Right lobe of liver (tissue), 6 donors: ENCODE measurements around the gene WDFY1. TPM values are rescaled to one million over a fixed set of nuclear protein-coding genes. Genes with fewer than 3 reads are reported as not detected.

Source experiments
- ATAC-seq, 4 donors: fragments of 200-7000 bp; cut with Tn5 transposase; one replicate each; pipeline ENCODE4 v1.9.1; 2020; ENCODE audit warnings: mild to moderate bottlenecking in 4 of 4, moderate library complexity in 4 of 4
- DNase-seq, 3 donors: peaks; one replicate each; pipeline ENCODE4 v3.0.0-alpha.2; 2020
- H3K27ac ChIP-seq, 3 donors: fragments of 200-600 bp; one replicate each; pipeline ENCODE4 v1.8.0; 2022
- H3K27me3 ChIP-seq, 2 donors: fragments of 200-600 bp; one replicate each; pipeline ENCODE4 v1.8.0; 2022
- H3K36me3 ChIP-seq, 4 donors: fragments of 200-600 bp; sonication (generic) in 1 of 4; one replicate each; pipeline versions ENCODE4 v1.5.1 to v1.8.0; 2017 to 2022; ENCODE audit warnings: control low read depth in 1 of 4
- H3K4me1 ChIP-seq, 4 donors: fragments of 200-600 bp; sonication (generic) in 1 of 4; one replicate each; pipeline versions ENCODE4 v1.5.1 to v1.8.0; 2017 to 2022; ENCODE audit warnings: control low read depth in 1 of 4
- H3K4me3 ChIP-seq, 3 donors: fragments of 200-600 bp; one replicate each; pipeline ENCODE4 v1.8.0; 2022
- H3K9me3 ChIP-seq, 4 donors: fragments of 200-600 bp; sonication (generic) in 1 of 4; one replicate each; pipeline versions ENCODE4 v1.5.1 to v1.8.0; 2017 to 2022; ENCODE audit warnings: control low read depth in 1 of 4
- CTCF ChIP-seq, 4 donors: fragments of 200-600 bp in 3 of 4; fragments of 450-650 bp in 1 of 4; IDR thresholded peaks; one replicate each; pipeline versions ENCODE4 v1.5.1 to v1.8.0; 2016 to 2022; ENCODE audit warnings: antibody characterized with exemption in 4 of 4, mild to moderate bottlenecking in 2 of 4
- POLR2A ChIP-seq: fragments of 450-650 bp; IDR thresholded peaks from one replicate; pipeline ENCODE4 v1.6.1; 2017; ENCODE audit warnings: antibody characterized with exemption, mild to moderate bottlenecking
- WGBS: methylation state at CpG from one replicate; pipeline ENCODE4 v1.1.6; 2018; ENCODE audit warnings: low coverage, low lambda C conversion rate; ENCODE audit not compliant: insufficient coverage; ENCODE audit errors: missing lambda C conversion rate; 5-methylcytosine and 5-hydroxymethylcytosine counted together
- intact Hi-C, 2 donors: fragments of 100-400 bp; cut with DNase I; formaldehyde crosslinking; loops; one replicate each; pipeline versions ENCODE4 v1.11.2 to v1.14.1; 2022
- total RNA-seq, 6 experiments: library from RNA; depleted of rRNA in 2 of 6; stranded (reverse); fragments of >200 nt in 2 of 6; fragmentation: NEBNext Ultra II Directional in 3 of 6; extraction: Animal tissue kit (Norgen Biotek cat#: 25700) in 3 of 6; gene quantifications; one replicate each; pipeline versions ENCODE4 v1.1.0 to v1.2.4, GENCODE V29; 2016 to 2023
- donor health status: DM: no; HTN: yes; CAD: no.
- donor health status: DM: no; HTN: no; CAD: no.
- donor health status: DM: no; HTN: no; CAD: no.
- donor health status: DM: no; HTN: yes; CAD: no.
- donor health status: DM: no; HTN: yes; CAD: no.

The WDFY1 gene
- total RNA-seq, 6 experiments from 2014 or later = 19.7 to 28.0 (median 21.4) TPM

DNA sequence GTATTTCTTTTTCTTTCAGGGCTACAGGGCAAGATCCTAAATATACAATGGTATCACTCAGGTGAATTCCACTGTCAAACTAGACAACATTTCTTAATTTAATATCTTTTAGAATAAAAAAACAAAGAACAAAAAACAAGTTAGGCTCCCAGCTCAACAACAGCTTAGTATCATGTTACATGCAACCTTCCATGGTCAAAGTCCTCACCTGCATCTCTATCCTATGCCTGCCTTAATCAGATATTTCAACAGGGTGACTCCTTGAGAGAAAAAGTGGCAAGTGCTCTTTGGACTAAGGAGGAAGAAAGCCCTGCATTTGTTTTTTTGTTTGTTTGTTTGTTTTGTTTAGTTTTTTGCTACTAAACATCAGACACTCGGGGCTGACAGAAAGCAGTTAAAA, 50.2 kb downstream of the WDFY1 start:
- no peak overlapping the region for H3K4me3 ChIP-seq
- H3K36me3 ChIP-seq = peaks cover 0 to 41% (median 10%) of the 10 kb centered on the region in 4 donors
- H3K9me3 ChIP-seq = no peaks in the 10 kb centered on the region
- no peaks in the 10 kb centered on the region for H3K27me3 ChIP-seq
- intact Hi-C loops = no loop called here
- no peaks in the 10 kb centered on the region for H3K4me1 ChIP-seq
- ATAC-seq (no peak), DNase-seq (no peak)
- no peak overlapping the region for H3K27ac ChIP-seq
- 90% methylated on average over 1 of the region's 1 CpG for WGBS
- TF ChIP-seq POLR2A (no peak), CTCF (IDR thresholded peaks at IDR 0.05) (no peak)

- no peaks in the 10 kb centered on the region for H3K9me3 ChIP-seq
- 89% methylated on average over 5 of the region's 8 CpGs for WGBS
- no peak overlapping the region for H3K4me3 ChIP-seq
- H3K36me3 ChIP-seq = peaks cover 0 to 46% (median 10%) of the 10 kb centered on the region in 4 donors
- DNase-seq (no peak), ATAC-seq (no peak)
- TF ChIP-seq CTCF (IDR thresholded peaks at IDR 0.05) (no peak), POLR2A (no peak)
- no peak overlapping the region for H3K27ac ChIP-seq
- no peaks in the 10 kb centered on the region for H3K4me1 ChIP-seq
- H3K27me3 ChIP-seq = no peaks in the 10 kb centered on the region
- intact Hi-C loops = no loop called here
These were observed 51.1 kb downstream of the WDFY1 start for GRCh38 chr2:223894009-223894408.

DNA sequence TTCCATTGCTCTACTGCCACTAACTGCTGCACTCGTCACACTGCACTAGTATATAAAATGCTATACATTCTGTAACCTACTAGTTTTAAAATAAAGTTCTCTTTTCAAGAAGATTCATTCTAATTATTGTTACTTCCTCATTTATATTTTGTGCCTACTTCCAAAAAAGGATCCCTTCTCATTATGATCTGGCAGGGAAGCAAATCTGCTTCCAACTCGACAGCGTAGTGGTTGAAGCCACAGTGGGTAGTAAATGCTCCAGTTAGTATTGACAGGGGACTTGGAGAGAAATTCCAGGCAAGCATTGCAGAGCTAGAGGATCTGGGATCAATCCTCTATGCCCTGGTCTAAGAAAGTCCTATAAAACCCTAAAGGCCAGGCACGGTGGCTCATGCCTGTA, 54.4 kb downstream of the WDFY1 start:
- ATAC-seq (no peak), DNase-seq (no peak)
- Histone ChIP-seq H3K36me3 (peaks cover 0 to 34% (median 13%) of the 10 kb centered on the region in 4 donors), H3K4me3 (no peak overlapping the region), H3K4me1 (no peaks in the 10 kb centered on the region), H3K9me3 (no peaks in the 10 kb centered on the region), H3K27me3 (no peaks in the 10 kb centered on the region), H3K27ac (no peak overlapping the region)
- intact Hi-C loops = no loop called here
- 35% methylated on average over 3 of the region's 4 CpGs for WGBS
- TF ChIP-seq CTCF (IDR thresholded peaks at IDR 0.05) (no peak), POLR2A (no peak)

GRCh38 chr2:223889229-223889628, 55.9 kb downstream of the WDFY1 start:
- Histone ChIP-seq H3K9me3 (no peaks in the 10 kb centered on the region), H3K27ac (no peak overlapping the region), H3K36me3 (peaks cover 0 to 39% (median 13%) of the 10 kb centered on the region in 4 donors), H3K4me1 (no peaks in the 10 kb centered on the region), H3K4me3 (no peak overlapping the region), H3K27me3 (no peaks in the 10 kb centered on the region)
- WGBS = 100% methylated on average over 3 of the region's 3 CpGs
- intact Hi-C loops = no loop called here
- no peak for ATAC-seq
- no peak for TF ChIP-seq CTCF (IDR thresholded peaks at IDR 0.05)
- TF ChIP-seq POLR2A = no peak
- no peak for DNase-seq

- TF ChIP-seq POLR2A (no peak), CTCF (IDR thresholded peaks at IDR 0.05) (no peak)
- no CpG with 5 or more reads among the region's 2 CpGs for WGBS
- Histone ChIP-seq H3K9me3 (no peaks in the 10 kb centered on the region), H3K4me1 (no peaks in the 10 kb centered on the region), H3K27me3 (no peaks in the 10 kb centered on the region), H3K36me3 (peaks cover 0 to 35% (median 8%) of the 10 kb centered on the region in 4 donors), H3K4me3 (no peak overlapping the region), H3K27ac (no peak overlapping the region)
- DNase-seq = no peak
- ATAC-seq = no peak
- intact Hi-C loops = no loop called here
These were observed 56.9 kb downstream of the WDFY1 start for GRCh38 chr2:223888251-223888650.
